K562 (cell line): ENCODE data around the gene SLC16A10. TPM values are rescaled to one million over a fixed set of nuclear protein-coding genes. Genes with fewer than 3 reads are reported as not detected.

ENCODE experiments used
- ATAC-seq: fragments of 200-7000 bp; cut with Tn5 transposase; 3 replicates; pipeline ENCODE4 v1.9.1; 2020; ENCODE audit warnings: moderate library complexity
- BruUV-seq: library from RNA; stranded (reverse); fragments of 400-500 nt; replicated peaks from 2 replicates; lab custom pipeline; 2021; lab: Mats Ljungman, UMichigan
- CTCF ChIA-PET: fragments of 300-600 bp; formaldehyde crosslinking; extraction: SDS; loops from one replicate; lab custom pipeline; 2021; ENCODE audit warnings: low intra/inter-chr PET ratio; lab: Yijun Ruan, JAX
- POLR2A ChIA-PET: fragments of 300-600, 350-650 bp; sonication (Branson Sonifier 250); formaldehyde crosslinking; extraction: SDS; loops from one replicate; lab custom pipeline; 2021; ENCODE audit warnings: antibody characterized with exemption, inconsistent platforms; lab: Yijun Ruan, JAX
- DNase-seq, 4 experiments: peaks; one replicate each; pipeline versions ENCODE4 v3.0.0 to v3.0.0-alpha.2; 2011 to 2018; ENCODE audit warnings: low spot score in 3 of 4, mixed read lengths in 3 of 4; ENCODE audit errors: extremely low read depth in 1 of 4
- FAIRE-seq: peaks from 2 replicates; lab custom pipeline; 2011; peaks lifted over from hg19 to GRCh38; lab: Jason Lieb, UNC
- H2AFZ ChIP-seq: 2 replicates; pipeline ENCODE4 v1.6.0; 2011; ENCODE audit warnings: low read depth, low read length, control low read depth, inconsistent platforms
- H3K27ac ChIP-seq: fragments of 200-600 bp; 3 replicates; pipeline ENCODE4 v1.8.0; 2011; ENCODE audit warnings: low read depth, mild to moderate bottlenecking, control low read depth, inconsistent platforms, low read length, moderate library complexity, mixed read lengths; ENCODE audit errors: extremely low read depth
- H3K27me3 ChIP-seq, 2 experiments: fragments of 300-600 bp in 1 of 2; 2 replicates in 1 of 2; 3 replicates in 1 of 2; pipeline versions ENCODE4 v1.6.0 to v1.8.0; 2011; ENCODE audit warnings: inconsistent platforms in 2 of 2, low read length in 2 of 2, mild to moderate bottlenecking in 1 of 2, mixed read lengths in 1 of 2, moderate library complexity in 1 of 2; ENCODE audit not compliant: control insufficient read depth in 2 of 2, insufficient read depth in 2 of 2
- H3K36me3 ChIP-seq: fragments of 300-600 bp; 3 replicates; pipeline ENCODE4 v1.8.0; 2011; ENCODE audit warnings: mild to moderate bottlenecking, low read length, inconsistent platforms; ENCODE audit not compliant: control insufficient read depth, insufficient read depth
- H3K4me1 ChIP-seq, 2 experiments: fragments of 200-600 bp in 1 of 2; replicated peaks in 1 of 2; 2 replicates in 1 of 2; 3 replicates in 1 of 2; pipeline versions ENCODE4 v1.5.1 to v1.8.0; 2011; ENCODE audit warnings: inconsistent platforms in 2 of 2, low read length in 2 of 2, mild to moderate bottlenecking in 1 of 2, mixed read lengths in 1 of 2, moderate library complexity in 1 of 2; ENCODE audit not compliant: control insufficient read depth in 2 of 2, insufficient read depth in 2 of 2
- H3K4me2 ChIP-seq: 2 replicates; pipeline ENCODE4 v1.6.1; 2011; ENCODE audit warnings: low read length, control low read depth, inconsistent platforms, mixed read lengths; ENCODE audit not compliant: insufficient read depth
- H3K4me3 ChIP-seq: fragments of 200-600 bp; sonication (generic), shearing (Covaris generic); 2 replicates; pipeline ENCODE4 v1.5.1; 2016; ENCODE audit warnings: control low read depth, inconsistent platforms
- H3K79me2 ChIP-seq: fragments of 200-600 bp; 3 replicates; pipeline ENCODE4 v1.8.0; 2011; ENCODE audit warnings: low read length, inconsistent platforms; ENCODE audit not compliant: control insufficient read depth, insufficient read depth
- H3K9ac ChIP-seq, 2 experiments: 2 replicates each; pipeline versions ENCODE4 v1.6.0 to v1.6.1; 2011; ENCODE audit warnings: low read depth in 2 of 2, low read length in 2 of 2, control low read depth in 1 of 2, inconsistent platforms in 1 of 2, mild to moderate bottlenecking in 1 of 2, mixed read lengths in 1 of 2; ENCODE audit not compliant: insufficient read depth in 1 of 2
- H3K9me1 ChIP-seq: one replicate; pipeline ENCODE4 v1.6.0; 2011; ENCODE audit warnings: inconsistent platforms, mild to moderate bottlenecking, low read length, moderate library complexity; ENCODE audit not compliant: control insufficient read depth, insufficient read depth
- H3K9me3 ChIP-seq: replicated peaks from 2 replicates; pipeline ENCODE4 v1.5.1; 2011; ENCODE audit warnings: low read depth, low read length, inconsistent platforms; ENCODE audit not compliant: control insufficient read depth, insufficient read depth
- H4K20me1 ChIP-seq: replicated peaks from 2 replicates; pipeline ENCODE4 v1.6.1; 2011; ENCODE audit warnings: low read length, inconsistent platforms, mixed read lengths; ENCODE audit not compliant: control insufficient read depth, insufficient read depth
- MAFG ChIP-seq: fragments of 450-650 bp; conservative IDR thresholded peaks from 2 replicates; pipeline ENCODE4 v1.6.1; 2016; ENCODE audit warnings: missing genetic modification characterization, missing compliant biosample characterization
- NFRKB ChIP-seq: fragments of 450-650 bp; IDR thresholded peaks from 2 replicates; pipeline ENCODE4 v1.6.1; 2016; ENCODE audit warnings: low read depth
- ZNF263 ChIP-seq: sonication (generic); formaldehyde crosslinking; IDR thresholded peaks from 2 replicates; pipeline ENCODE4 v1.8.0; 2022; ENCODE audit warnings: mild to moderate bottlenecking, missing genetic modification reagents, borderline replicate concordance
- ZNF384 ChIP-seq: IDR thresholded peaks from 2 replicates; pipeline ENCODE4 v1.6.1; 2012; ENCODE audit warnings: low read depth, low read length, improper control_type of control experiment
- ZNF707 ChIP-seq: fragments of 250-450 bp; sonication (Bioruptor Pico); conservative IDR thresholded peaks from 2 replicates; pipeline ENCODE4 v1.8.0; 2022; ENCODE audit warnings: inconsistent platforms, mild to moderate bottlenecking, moderate library complexity
- WGBS: fragments of 100-300 bp; shearing (Covaris generic); methylation state at CpG from one replicate; pipeline ENCODE4 v1.1.6; 2016; ENCODE audit warnings: low coverage, mixed read lengths; ENCODE audit not compliant: insufficient coverage; ENCODE audit errors: missing lambda C conversion rate; 5-methylcytosine and 5-hydroxymethylcytosine counted together
- in situ Hi-C: fragments of 300-500 bp; cut with MboI; formaldehyde crosslinking; loops from 4 replicates; pipeline ENCODE4 v1.15.0; 2018; ENCODE audit warnings: inconsistent platforms, mixed read lengths
- intact Hi-C: fragments of 100-400 bp; cut with micrococcal nuclease; formaldehyde crosslinking; loops from 2 replicates; pipeline ENCODE4 v1.14.2; 2022
- polyA plus RNA-seq, 8 experiments: library from polyadenylated mRNA; depleted of rRNA in 4 of 8; stranded (reverse) in 5 of 8; unstranded in 3 of 8; fragments of >200 nt; fragmentation: Nextera tagmentation in 2 of 8; fragmentation: Illumina TruSeq in 1 of 8; extraction: Ambion mirVana in 2 of 8; extraction: Trizol in 1 of 8; gene quantifications; 2 replicates each; pipeline versions ENCODE4 v1.2.1 to v1.2.3, GENCODE V29; 2011 to 2014; ENCODE audit warnings: inconsistent platforms in 1 of 8, missing spikeins in 1 of 8
- total RNA-seq, 7 experiments: library from RNA; depleted of rRNA in 6 of 7; stranded (reverse); fragments of >200 nt in 6 of 7; fragmentation: Illumina TruSeq in 2 of 7; extraction: Trizol in 2 of 7; gene quantifications; 2 replicates each; pipeline versions ENCODE4 v1.2.1 to v1.2.3, GENCODE V29; 2011 to 2021; ENCODE audit warnings: low replicate concordance in 1 of 7
- TF ChIP-seq, protein P1 (sequence below): fragments of 450-650 bp; formaldehyde crosslinking; IDR thresholded peaks from 2 replicates; pipeline ENCODE4 v1.4.0; 2020; ENCODE audit warnings: mild to moderate bottlenecking, moderate library complexity
- TF ChIP-seq, protein P2 (sequence below), 2 experiments: IDR thresholded peaks; 2 replicates each; pipeline ENCODE4 v1.6.1; 2012; ENCODE audit warnings: improper control_type of control experiment in 2 of 2, low read depth in 2 of 2, low read length in 2 of 2, borderline replicate concordance in 1 of 2

The SLC16A10 gene
- total and polyA plus RNA-seq, 9 of the 15 experiments (the other 6 are each of a cell fraction or from before 2014, with no cell fraction given) = 0.02 to 0.54 (median 0.24) TPM; not detected in 4

GRCh38 chr6:111098597-111098996 is 11.3 kb downstream of the SLC16A10 start:
- WGBS = 0% methylated on average over 2 of the region's 2 CpGs

More at GRCh38 chr6:111098597-111098996, 11.3 kb downstream of the SLC16A10 start:
- Histone ChIP-seq H3K27ac (no peak overlapping the region), H3K4me3 (no peak overlapping the region), H3K27me3 (peaks cover 10 to 22% of the 10 kb centered on the region in 2 experiments; a peak in 4 of 5 replicates), H3K79me2 (no peaks in the 10 kb centered on the region), H3K36me3 (no peaks in the 10 kb centered on the region), H3K4me1 (no peaks in the 10 kb centered on the region), H3K9me1 (no peaks in the 10 kb centered on the region), H3K9ac (no peak overlapping the region), H3K9me3 (0 out of 2 replicates have a peak, but pooled peaks cover 2% of the 10 kb centered on the region), H2AFZ (no peak overlapping the region), H4K20me1 (no peaks in the 10 kb centered on the region), H3K4me2 (no peak overlapping the region)
- ChIA-PET CTCF (no interaction called here), POLR2A (interaction anchor here (1.1 kb wide), 1 partner anchor 15 kb away, joined by 3 read pairs; no protein-coding TSS in a partner anchor)
- TF ChIP-seq, protein P1, sequence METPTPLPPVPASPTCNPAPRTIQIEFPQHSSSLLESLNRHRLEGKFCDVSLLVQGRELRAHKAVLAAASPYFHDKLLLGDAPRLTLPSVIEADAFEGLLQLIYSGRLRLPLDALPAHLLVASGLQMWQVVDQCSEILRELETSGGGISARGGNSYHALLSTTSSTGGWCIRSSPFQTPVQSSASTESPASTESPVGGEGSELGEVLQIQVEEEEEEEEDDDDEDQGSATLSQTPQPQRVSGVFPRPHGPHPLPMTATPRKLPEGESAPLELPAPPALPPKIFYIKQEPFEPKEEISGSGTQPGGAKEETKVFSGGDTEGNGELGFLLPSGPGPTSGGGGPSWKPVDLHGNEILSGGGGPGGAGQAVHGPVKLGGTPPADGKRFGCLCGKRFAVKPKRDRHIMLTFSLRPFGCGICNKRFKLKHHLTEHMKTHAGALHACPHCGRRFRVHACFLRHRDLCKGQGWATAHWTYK (CRISPR knock-in tag) = no peak
- TF ChIP-seq MAFG (tag) (no peak), ZNF707 (CRISPR knock-in tag) (no peak), NFRKB (no peak), ZNF384 (no peak), ZNF263 (CRISPR knock-in tag) (no peak)
- TF ChIP-seq, protein P2, sequence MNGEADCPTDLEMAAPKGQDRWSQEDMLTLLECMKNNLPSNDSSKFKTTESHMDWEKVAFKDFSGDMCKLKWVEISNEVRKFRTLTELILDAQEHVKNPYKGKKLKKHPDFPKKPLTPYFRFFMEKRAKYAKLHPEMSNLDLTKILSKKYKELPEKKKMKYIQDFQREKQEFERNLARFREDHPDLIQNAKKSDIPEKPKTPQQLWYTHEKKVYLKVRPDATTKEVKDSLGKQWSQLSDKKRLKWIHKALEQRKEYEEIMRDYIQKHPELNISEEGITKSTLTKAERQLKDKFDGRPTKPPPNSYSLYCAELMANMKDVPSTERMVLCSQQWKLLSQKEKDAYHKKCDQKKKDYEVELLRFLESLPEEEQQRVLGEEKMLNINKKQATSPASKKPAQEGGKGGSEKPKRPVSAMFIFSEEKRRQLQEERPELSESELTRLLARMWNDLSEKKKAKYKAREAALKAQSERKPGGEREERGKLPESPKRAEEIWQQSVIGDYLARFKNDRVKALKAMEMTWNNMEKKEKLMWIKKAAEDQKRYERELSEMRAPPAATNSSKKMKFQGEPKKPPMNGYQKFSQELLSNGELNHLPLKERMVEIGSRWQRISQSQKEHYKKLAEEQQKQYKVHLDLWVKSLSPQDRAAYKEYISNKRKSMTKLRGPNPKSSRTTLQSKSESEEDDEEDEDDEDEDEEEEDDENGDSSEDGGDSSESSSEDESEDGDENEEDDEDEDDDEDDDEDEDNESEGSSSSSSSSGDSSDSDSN (IDR thresholded peaks at IDR 0.05; ENCODE audit: borderline replicate concordance in 1 of 2, low read depth in 2 of 2, low read length in 2 of 2) = no peak
- FAIRE-seq = no peak
- no peak for ATAC-seq
- no TSS peak for BruUV-seq
- intact Hi-C loops (no loop called here), in situ Hi-C loops (no loop called here)
- DNase-seq = no peak
